G401 (cell line): ENCODE measurements around the gene SHISA3. TPM values are rescaled to one million over a fixed set of nuclear protein-coding genes. Genes with fewer than 3 reads are reported as not detected.

Experiments
- DNase-seq: peaks from one replicate; pipeline ENCODE4 v3.0.0-alpha.2; 2015; ENCODE audit warnings: low spot score
- in situ Hi-C: cut with HindIII; loops from 2 replicates; pipeline ENCODE4 v1.10.0; 2016; ENCODE audit warnings: low sequenced_read_pairs, mixed read lengths
- total RNA-seq: library from RNA; depleted of rRNA; stranded (reverse); fragments of >200 nt; shearing (Covaris generic); gene quantifications from 2 replicates; pipeline ENCODE4 v1.2.3, GENCODE V29; 2014

The SHISA3 gene
- total RNA-seq, 1 experiment from 2014 or later, result 3.7 TPM

DNA sequence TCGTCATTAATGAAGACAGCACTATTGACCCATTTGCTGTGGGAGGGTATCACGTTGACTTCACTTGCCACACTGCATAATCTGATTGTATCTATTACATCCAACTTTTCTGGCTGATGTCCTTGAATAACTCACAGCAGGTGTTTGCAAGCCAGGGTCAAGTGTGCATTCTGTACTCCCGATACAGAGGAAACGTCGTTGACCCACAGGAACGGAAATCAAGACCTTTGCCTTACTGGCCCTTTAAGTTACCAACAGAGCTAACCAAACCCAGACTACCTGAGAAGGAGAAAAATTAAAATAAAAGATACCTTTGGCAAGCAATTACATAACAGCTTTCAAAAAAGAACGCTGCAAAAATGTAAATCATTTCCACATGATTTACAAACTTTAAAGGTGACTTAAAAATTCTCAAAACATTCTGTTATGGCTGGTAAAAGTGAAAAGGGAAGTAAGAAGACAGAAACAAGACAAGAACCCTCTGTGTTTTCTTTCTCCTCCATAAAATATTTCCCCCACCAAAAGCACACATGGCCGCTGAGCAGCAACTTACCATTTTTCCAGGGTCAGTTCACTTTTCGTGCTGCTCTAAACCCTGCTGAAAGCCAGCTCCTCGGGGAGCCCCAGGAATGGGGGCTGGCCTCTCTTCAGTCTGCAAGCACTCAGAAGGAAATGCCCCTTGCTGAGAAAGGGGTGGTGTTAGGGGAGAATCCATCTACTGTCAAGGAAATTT lies 6.5 kb upstream of the SHISA3 start:
- DNase-seq, result no peak
- in situ Hi-C loops, result no loop called here

DNA sequence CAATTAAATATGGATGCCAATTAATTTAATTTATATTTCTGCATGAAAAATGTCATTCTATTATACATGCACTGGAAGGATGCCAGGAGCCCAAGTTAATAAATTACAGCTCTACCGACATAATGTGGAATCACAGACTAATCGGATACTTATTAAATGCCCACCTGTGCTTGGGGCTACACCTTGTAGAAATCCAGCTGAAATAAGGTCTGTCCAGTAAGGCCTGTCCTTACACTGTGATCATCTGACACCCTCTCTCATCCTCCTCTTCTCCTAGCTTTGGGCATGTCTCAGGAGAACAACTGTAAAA lies 6.0 kb upstream of the SHISA3 start:
- in situ Hi-C loops, result no loop called here
- DNase-seq, result no peak

DNA sequence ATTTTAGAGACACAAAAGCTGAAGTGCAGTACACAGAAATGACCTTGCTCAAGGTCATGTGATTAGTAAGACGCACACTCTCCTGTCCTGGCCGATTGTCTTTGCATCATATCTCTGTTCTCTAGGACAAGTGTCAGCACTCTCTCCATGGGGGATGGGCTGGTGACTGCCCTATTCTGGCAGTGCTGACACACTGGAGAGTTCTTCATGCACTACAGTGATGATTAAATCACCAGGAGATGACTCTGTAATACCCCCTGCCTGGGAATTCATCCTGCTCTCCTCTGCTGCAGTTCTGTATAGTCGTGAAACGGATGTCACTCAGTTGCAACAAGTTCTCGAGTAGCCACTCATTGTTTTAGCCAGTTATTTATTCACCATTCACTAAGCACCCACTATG lies 5.3 kb upstream of the SHISA3 start:
- no peak for DNase-seq
- in situ Hi-C loops, result no loop called here

DNA sequence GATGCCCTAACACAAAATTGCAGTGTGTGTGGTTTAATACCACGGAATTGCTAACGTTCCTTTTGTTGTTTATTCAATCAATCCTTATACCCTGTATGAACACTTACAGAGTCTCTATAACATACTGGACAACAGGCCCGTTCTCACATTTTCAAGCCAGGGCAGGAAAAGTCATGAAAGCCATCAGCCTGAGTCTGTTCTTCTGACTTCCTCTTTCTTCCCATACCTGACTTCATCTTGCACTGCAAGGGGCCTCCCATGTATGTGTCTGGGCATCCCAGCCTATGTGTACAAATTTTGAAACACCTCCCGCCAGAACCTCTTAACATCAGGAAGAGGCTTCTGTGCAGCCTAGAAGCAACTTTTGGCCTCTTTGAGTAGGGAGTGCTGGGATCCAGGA lies 4.9 kb upstream of the SHISA3 start:
- in situ Hi-C loops, result no loop called here

DNA sequence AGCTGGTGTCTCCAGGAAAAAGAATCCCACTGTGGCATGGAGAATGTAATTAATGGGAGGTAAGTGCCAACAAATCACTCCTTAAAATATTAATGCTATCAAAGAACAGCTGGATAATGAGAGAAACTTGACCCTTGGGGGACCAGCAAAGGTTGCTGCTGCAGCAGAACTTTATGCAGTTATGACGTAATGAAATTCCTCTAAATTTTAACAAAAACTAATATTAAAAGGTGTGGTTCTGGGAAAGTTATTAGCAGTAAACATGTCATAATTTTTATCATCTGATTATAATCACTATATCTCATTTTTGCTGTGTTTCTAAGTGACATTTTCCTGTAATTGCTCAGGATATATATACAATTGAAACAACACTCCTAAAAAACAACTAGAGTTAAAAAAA lies 1.7 kb upstream of the SHISA3 start:
- DNase-seq, result no peak
- in situ Hi-C loops, result no loop called here

More for the DNA sequence above, 4.9 kb upstream of the SHISA3 start:
- no peak for DNase-seq

DNA sequence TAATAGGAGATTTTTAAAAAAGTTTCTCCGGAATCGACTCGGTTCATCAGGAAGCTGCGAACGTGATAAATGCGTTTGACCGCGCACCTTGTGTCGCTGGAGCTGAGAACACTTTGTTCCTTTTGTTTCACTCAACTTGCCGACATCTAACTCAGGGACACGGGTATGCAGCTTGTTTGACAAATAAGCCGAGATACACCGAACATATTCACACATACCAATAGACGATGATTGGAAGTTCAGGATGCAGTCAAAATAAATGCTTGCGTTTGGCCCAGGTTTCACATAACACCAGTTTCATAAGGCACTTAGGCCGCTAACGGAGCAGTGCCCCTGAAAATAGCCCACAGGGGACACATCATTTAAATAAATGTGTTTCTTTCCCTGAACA lies 932 bp upstream of the SHISA3 start:
- in situ Hi-C loops, result no loop called here

DNA sequence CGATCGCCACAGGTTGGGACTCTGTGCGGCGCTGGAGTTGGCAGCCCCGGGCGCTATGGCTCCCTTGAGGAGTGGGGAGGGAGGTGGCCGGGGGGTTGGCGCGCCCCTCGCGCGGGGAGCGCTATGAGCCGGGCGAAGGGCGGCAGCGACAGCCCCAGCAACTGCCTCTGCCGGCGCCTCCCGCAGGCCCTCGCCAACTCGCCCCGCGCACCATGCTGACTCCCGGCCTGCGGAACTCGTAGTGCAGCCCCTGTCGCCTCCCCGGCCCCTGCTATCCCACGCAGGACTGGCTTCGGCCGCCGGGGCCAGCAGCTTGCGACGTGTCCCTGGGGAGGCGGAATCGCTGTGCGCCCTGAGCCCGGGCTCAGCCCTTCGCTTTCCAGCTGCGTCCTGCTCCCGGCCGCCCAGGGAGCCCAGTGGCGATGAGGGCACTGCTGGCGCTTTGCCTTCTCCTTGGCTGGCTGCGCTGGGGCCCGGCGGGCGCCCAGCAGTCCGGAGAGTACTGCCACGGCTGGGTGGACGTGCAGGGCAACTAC lies 415 bp downstream of the SHISA3 start:
- DNase-seq, result no peak
- in situ Hi-C loops, result no loop called here

More for the DNA sequence above, 932 bp upstream of the SHISA3 start:
- DNase-seq, result no peak

DNA sequence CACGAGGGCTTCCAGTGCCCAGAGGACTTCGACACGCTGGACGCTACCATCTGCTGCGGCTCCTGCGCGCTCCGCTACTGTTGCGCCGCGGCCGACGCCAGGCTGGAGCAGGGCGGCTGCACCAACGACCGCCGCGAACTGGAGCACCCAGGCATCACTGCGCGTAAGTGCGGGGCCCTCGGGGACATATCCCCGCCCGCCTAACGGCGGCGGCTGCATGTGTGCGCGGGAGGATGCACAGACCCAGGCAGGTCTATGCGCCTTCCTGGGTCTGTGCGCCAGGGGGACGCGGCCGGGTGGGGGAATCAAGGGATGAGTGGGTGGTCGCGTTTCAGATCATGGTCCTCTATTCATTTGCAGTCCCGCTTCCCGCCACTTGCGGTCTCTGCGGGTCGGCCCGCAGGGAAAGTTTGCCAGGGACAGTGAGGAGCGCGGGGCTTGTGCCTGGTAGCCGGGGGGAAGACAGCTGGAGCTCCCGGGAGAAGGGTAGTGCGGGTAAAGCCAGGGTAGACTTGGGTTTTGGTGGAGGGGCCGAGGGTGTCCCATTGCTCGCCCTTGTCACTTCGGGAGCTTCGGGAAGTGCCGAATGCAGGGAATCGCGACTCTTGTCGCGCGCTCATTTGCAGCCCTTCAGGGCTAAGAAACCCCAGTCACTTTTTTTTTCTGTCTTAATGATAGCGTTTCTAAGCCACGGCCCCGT lies 1.0 kb downstream of the SHISA3 start:
- in situ Hi-C loops, result no loop called here
- DNase-seq, result no peak

DNA sequence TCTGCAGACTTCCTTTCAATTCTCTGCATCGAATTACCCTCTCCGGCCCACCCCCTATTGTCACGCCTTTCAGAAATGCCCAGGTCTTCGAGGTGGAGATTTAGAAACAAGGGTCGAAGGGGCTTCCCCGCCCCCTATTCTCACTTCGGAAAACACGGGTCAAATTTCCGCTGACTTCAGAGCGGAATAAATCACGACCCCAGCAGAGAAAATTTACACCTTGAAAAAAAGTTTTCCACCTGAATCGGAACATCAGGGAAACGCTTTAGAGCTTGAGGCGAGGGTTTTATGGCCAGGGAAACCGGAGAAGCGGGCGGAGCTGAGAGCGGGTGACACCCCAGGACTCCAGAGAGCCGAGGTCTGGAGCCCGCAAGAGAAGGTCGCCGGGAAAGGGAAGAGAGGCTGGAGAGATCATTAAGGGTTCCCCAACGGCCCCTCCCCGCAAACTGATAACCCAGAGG lies 1.6 kb downstream of the SHISA3 start:
- no peak for DNase-seq
- in situ Hi-C loops, result no loop called here

DNA sequence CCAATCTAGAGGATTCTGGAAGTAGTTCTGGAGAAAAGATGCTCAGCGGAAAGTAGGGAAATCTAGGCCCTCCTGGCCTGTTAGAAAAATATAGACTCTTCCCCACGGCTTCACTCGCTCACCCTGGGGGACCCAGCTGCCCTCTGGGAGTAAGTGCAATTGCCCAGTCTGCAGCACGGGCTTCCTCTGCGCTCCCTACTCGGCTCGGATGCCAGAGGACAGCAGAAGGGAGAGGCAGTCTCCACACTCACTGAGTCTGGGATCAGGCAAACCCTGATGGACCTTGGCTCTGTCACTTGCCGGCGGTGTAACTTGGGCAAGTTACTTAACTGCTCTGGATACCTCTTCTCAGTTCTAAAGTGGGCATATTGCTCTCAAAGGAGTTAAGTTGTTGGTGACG lies 2.1 kb downstream of the SHISA3 start:
- in situ Hi-C loops, result no loop called here
- DNase-seq, result no peak

DNA sequence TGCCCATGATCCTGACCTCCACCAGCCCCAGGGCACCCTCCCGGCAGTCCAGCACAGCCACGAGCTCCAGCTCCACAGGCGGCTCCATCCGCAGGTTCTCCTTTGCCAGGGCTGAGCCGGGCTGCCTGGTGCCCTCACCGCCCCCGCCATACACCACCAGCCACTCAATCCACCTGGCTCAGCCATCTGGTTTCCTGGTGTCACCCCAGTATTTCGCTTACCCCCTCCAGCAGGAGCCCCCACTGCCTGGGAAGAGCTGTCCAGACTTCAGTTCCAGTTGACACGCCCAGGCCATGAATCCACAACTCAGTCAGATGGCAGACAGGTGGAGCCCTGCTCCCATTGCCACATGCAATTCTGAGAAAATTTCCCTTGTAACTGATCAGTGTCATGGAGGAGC lies 3.9 kb downstream of the SHISA3 start:
- in situ Hi-C loops, result no loop called here
- no peak for DNase-seq

DNA sequence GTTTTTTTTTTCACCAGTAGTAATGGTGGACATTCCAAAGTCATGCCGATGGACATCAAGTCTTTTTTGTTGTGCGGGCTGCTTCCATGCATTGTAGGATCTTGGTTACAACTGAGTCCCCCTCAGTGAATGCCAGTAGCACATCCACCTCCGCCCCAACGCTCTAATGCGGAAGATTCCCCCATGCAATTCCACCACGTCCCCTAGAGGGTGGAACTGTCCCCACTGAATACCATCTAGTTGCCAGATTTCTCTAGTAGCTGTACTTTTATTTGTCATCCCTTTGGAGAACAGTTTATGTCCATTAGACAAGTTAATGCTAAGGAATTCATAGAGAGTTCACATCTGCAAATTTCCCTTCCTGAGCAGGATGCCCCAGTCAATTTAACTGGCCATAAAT lies 6.7 kb downstream of the SHISA3 start:
- no peak for DNase-seq
- in situ Hi-C loops, result no loop called here

DNA sequence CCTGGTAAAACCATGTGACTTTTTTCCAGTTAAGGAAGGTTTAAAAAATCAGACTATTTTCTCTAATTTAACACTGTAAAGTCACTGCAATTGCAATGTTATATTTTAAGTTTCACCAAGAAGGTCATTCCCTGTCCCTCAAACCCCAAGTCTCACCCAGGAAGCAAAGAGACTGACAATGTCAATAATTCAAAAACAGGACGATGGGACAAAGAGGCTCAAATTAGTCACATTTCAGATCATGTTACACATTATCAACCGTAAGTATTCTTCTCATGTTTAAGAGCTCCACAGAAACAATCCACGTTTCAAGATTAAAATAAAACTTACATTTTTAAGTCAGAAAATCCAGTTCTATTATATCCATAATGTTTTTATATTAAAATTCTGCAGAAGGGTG lies 13.2 kb downstream of the SHISA3 start:
- no peak for DNase-seq
- in situ Hi-C loops, result no loop called here

DNA sequence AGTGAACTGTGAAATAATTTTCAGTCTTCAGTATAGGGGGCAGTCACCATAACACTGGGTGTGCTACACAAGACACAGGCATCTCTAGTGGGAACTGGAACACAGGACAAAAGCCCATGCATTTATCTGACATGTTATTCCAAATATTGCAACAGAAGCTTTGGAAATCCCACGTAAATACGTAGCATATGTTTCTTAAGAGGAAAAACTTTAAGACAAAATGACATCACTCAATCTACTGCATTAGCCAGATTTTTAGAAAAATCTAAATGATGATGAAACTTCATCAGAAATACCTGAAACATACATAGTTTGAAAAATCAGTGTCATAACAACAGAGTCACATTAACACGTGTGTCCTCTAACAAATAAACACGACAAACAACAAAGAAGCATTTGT lies 14.5 kb downstream of the SHISA3 start:
- no peak for DNase-seq
- in situ Hi-C loops, result no loop called here

DNA sequence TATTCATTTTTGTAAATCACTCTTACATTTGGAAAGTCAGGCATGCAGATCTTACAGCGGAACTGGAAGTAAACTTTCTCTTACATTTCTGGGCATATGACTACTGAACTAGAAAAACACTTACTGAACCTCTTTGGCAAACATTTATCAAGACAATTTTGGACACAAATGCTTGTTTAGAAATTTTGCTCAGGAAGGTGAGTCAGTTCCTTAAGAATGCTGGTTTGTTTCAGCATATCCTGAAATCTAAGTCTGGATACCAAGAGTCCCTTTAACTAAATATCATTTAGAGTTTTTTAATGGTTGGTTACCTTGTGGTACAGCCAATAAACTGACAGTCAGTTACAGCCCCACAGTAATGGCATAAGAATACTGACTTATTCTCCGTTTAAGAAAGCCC lies 15.0 kb downstream of the SHISA3 start:
- DNase-seq, result no peak
- in situ Hi-C loops, result no loop called here

DNA sequence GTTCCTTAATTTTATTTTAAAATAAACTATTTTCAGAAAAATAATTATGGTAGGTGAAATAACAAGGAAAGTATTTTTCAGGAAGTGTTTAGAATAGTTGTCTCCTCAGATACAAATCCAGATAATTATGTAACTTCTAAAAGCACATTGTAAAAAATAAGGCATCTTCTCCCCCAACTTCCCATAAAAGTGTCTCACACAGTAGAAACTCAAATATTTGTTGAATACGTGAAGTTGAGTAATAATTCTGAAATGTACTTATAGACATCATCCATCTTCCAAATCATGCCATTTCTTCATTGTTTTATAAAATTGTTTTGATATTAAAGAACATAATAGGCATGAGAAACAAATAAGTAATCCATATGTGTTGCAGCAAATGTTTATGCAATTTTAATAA lies 18.0 kb downstream of the SHISA3 start:
- in situ Hi-C loops, result no loop called here
- DNase-seq, result no peak

DNA sequence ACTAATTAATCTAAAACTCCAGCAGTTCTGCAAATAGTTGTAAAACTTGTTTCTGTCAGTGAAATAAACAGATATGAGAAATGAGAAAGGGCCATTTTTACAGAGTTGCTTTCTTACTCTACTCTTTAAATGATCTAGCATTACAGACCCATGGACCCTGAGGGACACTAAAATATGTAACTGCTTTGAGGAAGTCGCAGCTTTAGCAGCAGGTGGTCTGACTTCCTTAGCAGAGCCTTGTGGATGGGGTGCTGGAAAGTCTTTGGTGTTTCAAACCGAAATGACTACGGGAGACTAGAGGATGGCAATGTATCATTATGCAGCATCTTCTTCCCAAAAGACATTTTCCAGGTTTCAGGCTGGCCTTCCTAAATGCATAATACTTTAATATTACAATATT lies 18.7 kb downstream of the SHISA3 start:
- no peak for DNase-seq
- in situ Hi-C loops, result no loop called here

DNA sequence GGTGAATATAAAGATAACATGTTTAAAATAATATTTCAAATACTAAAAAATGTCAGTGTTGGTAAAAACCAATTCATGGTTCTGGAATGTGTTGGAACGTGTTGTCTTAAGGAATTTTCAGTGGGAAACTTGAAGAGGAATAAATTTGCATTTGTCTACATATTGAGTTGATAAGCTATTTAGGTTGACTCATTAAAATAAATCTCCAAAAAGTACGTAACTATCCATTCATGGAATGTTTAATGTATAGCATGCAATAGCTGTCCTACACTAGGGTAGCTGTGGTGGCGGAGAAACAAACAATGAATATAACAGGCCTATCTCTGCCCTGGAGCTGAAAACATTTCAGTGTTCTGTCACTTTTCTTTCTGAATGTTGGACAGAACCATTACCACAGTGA lies 20.3 kb downstream of the SHISA3 start:
- no peak for DNase-seq
- in situ Hi-C loops, result no loop called here

DNA sequence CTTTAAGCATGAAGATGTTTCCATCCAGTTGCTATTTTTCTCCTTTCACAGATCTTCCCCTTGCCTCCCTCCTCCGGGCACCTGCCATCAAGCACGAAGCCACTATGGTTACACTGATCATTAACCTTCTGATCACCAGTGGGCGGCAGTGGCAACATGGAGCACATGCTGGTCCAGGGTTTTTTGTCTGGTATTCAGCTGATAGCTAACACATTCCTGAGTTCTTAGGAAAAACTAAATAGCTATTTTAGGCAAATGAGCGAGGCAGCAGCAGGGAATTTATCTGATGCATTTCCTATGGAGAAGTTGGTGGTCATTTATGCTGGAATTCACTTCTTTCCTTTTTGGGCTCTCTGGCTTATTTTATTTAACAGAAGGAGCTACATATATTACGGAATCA lies 22.9 kb downstream of the SHISA3 start:
- in situ Hi-C loops, result no loop called here
- no peak for DNase-seq

DNA sequence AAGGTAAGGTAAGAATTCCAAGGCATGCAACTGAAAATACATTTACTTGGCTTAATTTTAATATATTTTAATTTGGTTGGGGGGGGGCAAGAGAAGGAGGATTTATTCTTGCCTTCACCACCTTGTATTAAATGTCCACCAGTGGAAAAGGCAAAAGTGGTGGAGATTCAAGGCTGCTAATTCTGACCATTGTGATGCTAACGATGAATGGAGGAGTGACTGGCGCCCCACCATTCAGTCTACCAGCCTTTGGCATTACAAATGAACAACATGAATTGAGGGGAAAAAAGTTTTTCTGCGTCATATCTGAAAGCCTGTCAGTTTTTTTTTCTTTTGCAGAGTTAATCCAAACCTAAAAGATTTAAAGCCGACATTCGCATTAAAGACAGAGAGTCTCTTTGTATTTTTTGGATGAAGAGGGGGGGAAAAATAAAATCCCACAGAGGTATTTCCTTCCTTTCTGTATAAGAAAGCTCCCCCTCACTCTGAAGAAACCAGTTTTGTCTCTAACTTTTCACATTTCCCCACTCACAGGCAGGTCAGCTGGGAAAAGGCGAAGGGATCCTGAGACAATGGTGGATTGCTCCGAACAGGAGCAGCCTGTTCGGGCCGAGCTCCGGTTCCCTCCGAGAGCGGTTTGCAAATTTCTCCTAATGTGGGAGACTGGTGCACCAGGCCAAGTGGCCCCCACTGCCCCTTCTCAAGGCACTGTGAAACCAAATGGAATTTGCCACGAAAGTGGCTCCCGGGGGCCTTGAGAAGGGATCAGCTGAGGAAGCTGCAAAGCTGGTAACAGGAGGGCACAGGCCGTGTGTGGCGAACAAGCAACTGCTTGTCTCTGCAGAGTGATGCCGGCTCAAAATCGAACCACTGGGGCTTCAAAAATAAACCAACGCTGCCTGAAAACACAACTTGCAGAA lies 28.1 kb downstream of the SHISA3 start:
- in situ Hi-C loops, result no loop called here
- DNase-seq, result no peak
